ENCODE measurements around the gene ADCY5.

DNA sequence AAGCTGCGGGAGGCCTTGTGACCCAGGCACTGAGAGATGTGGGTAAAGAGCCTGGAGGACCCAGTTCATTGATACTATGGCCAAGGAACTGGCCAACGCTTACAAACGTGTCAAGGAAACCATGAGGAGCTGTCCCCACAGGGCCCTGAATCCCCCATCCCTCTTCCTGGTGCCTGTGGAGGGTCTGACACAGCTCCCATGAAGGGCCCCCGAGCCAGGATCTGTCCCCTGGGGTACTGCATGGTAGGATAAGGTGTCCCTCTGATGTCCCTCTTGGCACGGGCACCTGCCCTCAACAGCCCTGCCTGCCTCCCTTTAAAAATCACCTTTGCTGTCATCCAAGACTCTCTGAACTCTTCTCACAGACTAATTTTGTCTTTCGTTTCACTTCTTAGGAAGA, 122.4 kb downstream of the ADCY5 start:
- TF ChIP-seq, protein P1, sequence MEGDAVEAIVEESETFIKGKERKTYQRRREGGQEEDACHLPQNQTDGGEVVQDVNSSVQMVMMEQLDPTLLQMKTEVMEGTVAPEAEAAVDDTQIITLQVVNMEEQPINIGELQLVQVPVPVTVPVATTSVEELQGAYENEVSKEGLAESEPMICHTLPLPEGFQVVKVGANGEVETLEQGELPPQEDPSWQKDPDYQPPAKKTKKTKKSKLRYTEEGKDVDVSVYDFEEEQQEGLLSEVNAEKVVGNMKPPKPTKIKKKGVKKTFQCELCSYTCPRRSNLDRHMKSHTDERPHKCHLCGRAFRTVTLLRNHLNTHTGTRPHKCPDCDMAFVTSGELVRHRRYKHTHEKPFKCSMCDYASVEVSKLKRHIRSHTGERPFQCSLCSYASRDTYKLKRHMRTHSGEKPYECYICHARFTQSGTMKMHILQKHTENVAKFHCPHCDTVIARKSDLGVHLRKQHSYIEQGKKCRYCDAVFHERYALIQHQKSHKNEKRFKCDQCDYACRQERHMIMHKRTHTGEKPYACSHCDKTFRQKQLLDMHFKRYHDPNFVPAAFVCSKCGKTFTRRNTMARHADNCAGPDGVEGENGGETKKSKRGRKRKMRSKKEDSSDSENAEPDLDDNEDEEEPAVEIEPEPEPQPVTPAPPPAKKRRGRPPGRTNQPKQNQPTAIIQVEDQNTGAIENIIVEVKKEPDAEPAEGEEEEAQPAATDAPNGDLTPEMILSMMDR (IDR thresholded peaks at IDR 0.05; ENCODE audit: low read length): no peak
- TF ChIP-seq EZH2 (IDR thresholded peaks at IDR 0.05; ENCODE audit: borderline replicate concordance, low read length): no peak

All from OCI-LY1 (cell line).